Liver (tissue), 9 donors: ENCODE measurements around the gene DPP9. TPM values are rescaled to one million over a fixed set of nuclear protein-coding genes. Genes with fewer than 3 reads are reported as not detected.

ENCODE experiments used
- DNase-seq: peaks from one replicate; pipeline ENCODE4 v3.0.0-alpha.2; 2017; ENCODE audit warnings: low spot score
- H3K27ac ChIP-seq, 2 donors: one replicate each; pipeline ENCODE4 v1.7.0; 2013; ENCODE audit warnings: inconsistent platforms in 2 of 2, low read length in 2 of 2, control low read depth in 1 of 2, low read depth in 1 of 2, mild to moderate bottlenecking in 1 of 2
- H3K27me3 ChIP-seq, 4 donors: one replicate each; pipeline versions ENCODE4 v1.6.1 to v1.7.0; 2013; ENCODE audit warnings: low read length in 3 of 4, inconsistent platforms in 1 of 4, mild to moderate bottlenecking in 1 of 4, moderate library complexity in 1 of 4; ENCODE audit not compliant: control insufficient read depth in 4 of 4, insufficient read depth in 4 of 4
- H3K36me3 ChIP-seq, 4 donors: one replicate each; pipeline versions ENCODE4 v1.6.1 to v1.7.0; 2013; ENCODE audit warnings: low read length in 3 of 4, mild to moderate bottlenecking in 3 of 4, low read depth in 1 of 4, moderate library complexity in 1 of 4; ENCODE audit not compliant: control insufficient read depth in 4 of 4, insufficient read depth in 3 of 4
- H3K4me1 ChIP-seq, 4 donors: one replicate each; pipeline versions ENCODE4 v1.6.1 to v1.7.0; 2013; ENCODE audit warnings: low read length in 3 of 4, mild to moderate bottlenecking in 3 of 4, moderate library complexity in 1 of 4; ENCODE audit not compliant: control insufficient read depth in 4 of 4, insufficient read depth in 4 of 4
- H3K4me3 ChIP-seq, 3 donors: one replicate each; pipeline versions ENCODE4 v1.6.1 to v1.7.0; 2013; ENCODE audit warnings: low read length in 3 of 3, control low read depth in 1 of 3, low read depth in 1 of 3, mild to moderate bottlenecking in 1 of 3
- H3K9ac ChIP-seq, 2 donors: one replicate each; pipeline ENCODE4 v1.7.0; 2013; ENCODE audit warnings: low read length in 2 of 2, mild to moderate bottlenecking in 2 of 2, moderate library complexity in 2 of 2, control low read depth in 1 of 2, low read depth in 1 of 2
- H3K9me3 ChIP-seq, 4 donors: one replicate each; pipeline versions ENCODE4 v1.6.1 to v1.7.0; 2013; ENCODE audit warnings: low read length in 3 of 4; ENCODE audit not compliant: control insufficient read depth in 4 of 4
- ATF3 ChIP-seq: IDR thresholded peaks from 2 replicates; pipeline ENCODE4 v1.6.1; 2016; ENCODE audit warnings: antibody characterized with exemption
- CTCF ChIP-seq: fragments of 150-350 bp; IDR thresholded peaks from 2 replicates; pipeline ENCODE4 v1.5.1; 2017; ENCODE audit warnings: improper control_type of control experiment, low read depth, low read length; ENCODE audit not compliant: missing input control
- FOXA1 ChIP-seq: IDR thresholded peaks from 2 replicates; pipeline ENCODE4 v1.6.1; 2016; ENCODE audit warnings: antibody characterized with exemption
- FOXA2 ChIP-seq: IDR thresholded peaks from 2 replicates; pipeline ENCODE4 v1.6.1; 2016; ENCODE audit warnings: antibody characterized with exemption
- GABPA ChIP-seq, 2 donors: IDR thresholded peaks in 1 of 2; conservative IDR thresholded peaks in 1 of 2; 2 replicates each; pipeline ENCODE4 v1.6.1; 2016; ENCODE audit warnings: antibody characterized with exemption in 2 of 2, mild to moderate bottlenecking in 1 of 2, moderate library complexity in 1 of 2
- HNF4A ChIP-seq, 2 donors: conservative IDR thresholded peaks; 2 replicates each; pipeline ENCODE4 v1.6.1; 2016; ENCODE audit warnings: antibody characterized with exemption in 2 of 2, mild to moderate bottlenecking in 2 of 2
- HNF4G ChIP-seq: IDR thresholded peaks from 2 replicates; pipeline ENCODE4 v1.6.1; 2016; ENCODE audit warnings: antibody characterized with exemption
- JUND ChIP-seq, 2 donors: IDR thresholded peaks; 2 replicates each; pipeline ENCODE4 v1.6.1; 2016; ENCODE audit warnings: antibody characterized with exemption in 2 of 2
- MAX ChIP-seq: IDR thresholded peaks from 2 replicates; pipeline ENCODE4 v1.6.1; 2016; ENCODE audit warnings: antibody characterized with exemption
- NR2F2 ChIP-seq: IDR thresholded peaks from 2 replicates; pipeline ENCODE4 v1.6.1; 2016; ENCODE audit warnings: antibody characterized with exemption
- RAD21 ChIP-seq, 2 donors: IDR thresholded peaks; 2 replicates each; pipeline ENCODE4 v1.6.1; 2016; ENCODE audit warnings: antibody characterized with exemption in 2 of 2, mild to moderate bottlenecking in 2 of 2
- REST ChIP-seq: IDR thresholded peaks from 2 replicates; pipeline ENCODE4 v1.6.1; 2016; ENCODE audit warnings: antibody characterized with exemption, mild to moderate bottlenecking
- RXRA ChIP-seq, 2 donors: IDR thresholded peaks; 2 replicates each; pipeline ENCODE4 v1.6.1; 2017 to 2018; ENCODE audit warnings: antibody characterized with exemption in 2 of 2, mild to moderate bottlenecking in 1 of 2
- SP1 ChIP-seq: IDR thresholded peaks from 2 replicates; pipeline ENCODE4 v1.6.1; 2018; ENCODE audit warnings: antibody characterized with exemption, mild to moderate bottlenecking
- TAF1 ChIP-seq: conservative IDR thresholded peaks from 2 replicates; pipeline ENCODE4 v1.6.1; 2016; ENCODE audit warnings: antibody characterized with exemption, mild to moderate bottlenecking
- YY1 ChIP-seq: IDR thresholded peaks from 2 replicates; pipeline ENCODE4 v1.6.1; 2016; ENCODE audit warnings: antibody characterized with exemption, mild to moderate bottlenecking
- WGBS: extraction: QIAGEN DNeasy Blood & Tissue Kit; methylation state at CpG from one replicate; pipeline ENCODE4 v1.1.7; 2013; 5-methylcytosine and 5-hydroxymethylcytosine counted together
- polyA plus RNA-seq, 2 donors: library from polyadenylated mRNA; stranded (reverse) in 1 of 2; unstranded in 1 of 2; fragments of 200-250 nt in 1 of 2; fragments of >200 nt in 1 of 2; fragmentation: Nextera tagmentation in 1 of 2; extraction: Ambion mirVana in 1 of 2; gene quantifications; one replicate each; pipeline versions ENCODE4 v1.2.1 to v1.2.3, GENCODE V29; 2013 to 2015
- total RNA-seq, 2 donors: library from RNA; depleted of rRNA; stranded (reverse); fragments of >200 nt; gene quantifications; one replicate each; pipeline ENCODE4 v1.2.3, GENCODE V29; 2014
- donor health status: healthy.
- donor health status: healthy.
- donor health status: healthy.
- donor health status: healthy.
- donor health status: healthy.

The DPP9 gene
- total and polyA plus RNA-seq, 4 donors: 20.5 to 74.5 (median 40.3) TPM

- H3K4me3 ChIP-seq: no peak overlapping the region
- H3K4me1 ChIP-seq: peaks cover 4 to 25% (median 17%) of the 10 kb centered on the region in 4 donors
- H3K27me3 ChIP-seq: no peaks in the 10 kb centered on the region
- TF ChIP-seq RAD21 (IDR thresholded peaks at IDR 0.05) (no peak), HNF4G (no peak), REST (no peak), GABPA (IDR thresholded peaks at IDR 0.05 in 1 of 2, conservative IDR thresholded peaks at IDR 0.05 in 1 of 2) (no peak), ATF3 (no peak), JUND (IDR thresholded peaks at IDR 0.05) (no peak), RXRA (IDR thresholded peaks at IDR 0.05) (no peak), FOXA2 (no peak), CTCF (no peak), SP1 (no peak), MAX (no peak), HNF4A (conservative IDR thresholded peaks at IDR 0.05) (no peak), FOXA1 (no peak), NR2F2 (no peak), TAF1 (no peak)
- H3K36me3 ChIP-seq: peaks cover 9 to 43% (median 30%) of the 10 kb centered on the region in 4 donors
- no peak overlapping the region for H3K9ac ChIP-seq
- no peaks in the 10 kb centered on the region for H3K9me3 ChIP-seq
- WGBS: 94% methylated on average over 12 of the region's 12 CpGs
- DNase-seq: no peak
- no peak overlapping the region for H3K27ac ChIP-seq
Measured at GRCh38 chr19:4664642-4665041, 59.0 kb downstream of the DPP9 start.

GRCh38 chr19:4662812-4663211 is 60.8 kb downstream of the DPP9 start:
- no peak overlapping the region for H3K4me3 ChIP-seq
- 90% methylated on average over 6 of the region's 6 CpGs for WGBS
- no peak for DNase-seq
- no peak overlapping the region for H3K9ac ChIP-seq
- no peaks in the 10 kb centered on the region for H3K9me3 ChIP-seq
- TF ChIP-seq YY1: no peak
- no peak for TF ChIP-seq FOXA2
- TF ChIP-seq HNF4G: no peak
- TF ChIP-seq CTCF: no peak
- peaks cover 14 to 47% (median 35%) of the 10 kb centered on the region in 4 donors for H3K36me3 ChIP-seq
- H3K4me1 ChIP-seq: peaks cover 0 to 10% (median 4%) of the 10 kb centered on the region in 4 donors
- no peak overlapping the region for H3K27ac ChIP-seq
- no peaks in the 10 kb centered on the region for H3K27me3 ChIP-seq
